Esophagus muscularis mucosa (tissue), 4 donors: ENCODE measurements around the gene MEF2D. TPM values are rescaled to one million over a fixed set of nuclear protein-coding genes. Genes with fewer than 3 reads are reported as not detected.

Experiments used
- DNase-seq: peaks from one replicate; pipeline ENCODE4 v3.0.0-alpha.2; 2017; ENCODE audit errors: extremely low spot score
- H3K27ac ChIP-seq, 4 donors: fragments of 200-600 bp; sonication (generic); replicated peaks in 1 of 4; 1 replicate in 3 of 4; 2 replicates in 1 of 4; pipeline ENCODE4 v1.5.1; 2016 to 2019; ENCODE audit warnings: mild to moderate bottlenecking in 1 of 4
- H3K27me3 ChIP-seq, 4 donors: fragments of 200-600 bp; sonication (generic); one replicate each; pipeline versions ENCODE4 v1.5.1 to v1.6.0; 2016 to 2019
- H3K36me3 ChIP-seq, 4 donors: fragments of 200-600 bp; sonication (generic); one replicate each; pipeline ENCODE4 v1.5.1; 2016 to 2019
- H3K4me1 ChIP-seq, 4 donors: fragments of 200-600 bp; sonication (generic); one replicate each; pipeline ENCODE4 v1.5.1; 2016 to 2019
- H3K4me3 ChIP-seq, 4 donors: fragments of 200-600 bp; sonication (generic); 1 replicate in 2 of 4; 2 replicates in 2 of 4; pipeline ENCODE4 v1.5.1; 2016 to 2019; ENCODE audit warnings: mild to moderate bottlenecking in 4 of 4, moderate library complexity in 1 of 4
- H3K9me3 ChIP-seq, 4 donors: fragments of 200-600 bp; sonication (generic); 1 replicate in 3 of 4; 2 replicates in 1 of 4; pipeline ENCODE4 v1.5.1; 2016 to 2019
- EP300 ChIP-seq: sonication (generic); formaldehyde crosslinking; IDR thresholded peaks from one replicate; pipeline ENCODE4 v1.6.1; 2017; ENCODE audit warnings: antibody characterized with exemption
- POLR2A ChIP-seq: fragments of 450-650 bp; IDR thresholded peaks from one replicate; pipeline ENCODE4 v1.6.1; 2017; ENCODE audit warnings: antibody characterized with exemption, moderate library complexity, mild to moderate bottlenecking, low read depth
- POLR2AphosphoS5 ChIP-seq, 2 donors: sonication (generic); formaldehyde crosslinking; IDR thresholded peaks; one replicate each; pipeline ENCODE4 v1.6.1; 2017; ENCODE audit warnings: antibody characterized with exemption in 2 of 2
- WGBS: methylation state at CpG from one replicate; pipeline ENCODE4 v1.1.5; 2018; 5-methylcytosine and 5-hydroxymethylcytosine counted together
- intact Hi-C: fragments of 100-400 bp; cut with DNase I; formaldehyde crosslinking; loops from one replicate; pipeline ENCODE4 v1.15.1; 2023
- total RNA-seq, 4 donors: library from RNA; depleted of rRNA; stranded (reverse); fragments of >200 nt; gene quantifications; one replicate each; pipeline versions ENCODE4 v1.1.0 to v1.2.1, GENCODE V29; 2016
- TF ChIP-seq, protein P1 (sequence below), 3 experiments: fragments of 200-600 bp in 2 of 3; fragments of 450-650 bp in 1 of 3; sonication (generic) in 2 of 3; IDR thresholded peaks; one replicate each; pipeline ENCODE4 v1.5.1; 2017 to 2019; ENCODE audit warnings: antibody characterized with exemption in 3 of 3, mild to moderate bottlenecking in 2 of 3, moderate library complexity in 1 of 3

MEF2D gene
- total RNA-seq, 4 donors from 2014 or later = 78.0 to 138 (median 115) TPM

- TF ChIP-seq POLR2AphosphoS5 (IDR thresholded peaks at IDR 0.05) (no peak), EP300 (no peak), POLR2A (no peak)
- TF ChIP-seq, protein P1, sequence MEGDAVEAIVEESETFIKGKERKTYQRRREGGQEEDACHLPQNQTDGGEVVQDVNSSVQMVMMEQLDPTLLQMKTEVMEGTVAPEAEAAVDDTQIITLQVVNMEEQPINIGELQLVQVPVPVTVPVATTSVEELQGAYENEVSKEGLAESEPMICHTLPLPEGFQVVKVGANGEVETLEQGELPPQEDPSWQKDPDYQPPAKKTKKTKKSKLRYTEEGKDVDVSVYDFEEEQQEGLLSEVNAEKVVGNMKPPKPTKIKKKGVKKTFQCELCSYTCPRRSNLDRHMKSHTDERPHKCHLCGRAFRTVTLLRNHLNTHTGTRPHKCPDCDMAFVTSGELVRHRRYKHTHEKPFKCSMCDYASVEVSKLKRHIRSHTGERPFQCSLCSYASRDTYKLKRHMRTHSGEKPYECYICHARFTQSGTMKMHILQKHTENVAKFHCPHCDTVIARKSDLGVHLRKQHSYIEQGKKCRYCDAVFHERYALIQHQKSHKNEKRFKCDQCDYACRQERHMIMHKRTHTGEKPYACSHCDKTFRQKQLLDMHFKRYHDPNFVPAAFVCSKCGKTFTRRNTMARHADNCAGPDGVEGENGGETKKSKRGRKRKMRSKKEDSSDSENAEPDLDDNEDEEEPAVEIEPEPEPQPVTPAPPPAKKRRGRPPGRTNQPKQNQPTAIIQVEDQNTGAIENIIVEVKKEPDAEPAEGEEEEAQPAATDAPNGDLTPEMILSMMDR (IDR thresholded peaks at IDR 0.05) = no peak
- Histone ChIP-seq H3K27me3 (no peaks in the 10 kb centered on the region), H3K4me1 (peaks cover 0 to 5% (median 0%) of the 10 kb centered on the region in 4 donors), H3K27ac (no peak overlapping the region), H3K4me3 (no peak overlapping the region), H3K36me3 (no peaks in the 10 kb centered on the region), H3K9me3 (no peaks in the 10 kb centered on the region)
- DNase-seq = no peak
- intact Hi-C loops = no loop called here
- WGBS = 83% methylated on average over 5 of the region's 5 CpGs
These were observed 27.7 kb upstream of the MEF2D start for GRCh38 chr1:156528231-156528630.

GRCh38 chr1:156527584-156527983 is 27.0 kb upstream of the MEF2D start:
- intact Hi-C loops = no loop called here
- DNase-seq = no peak
- no peaks in the 10 kb centered on the region for H3K36me3 ChIP-seq
- no peak overlapping the region for H3K27ac ChIP-seq
- H3K4me1 ChIP-seq = peaks cover 0 to 5% (median 0%) of the 10 kb centered on the region in 4 donors
- TF ChIP-seq POLR2A = no peak
- TF ChIP-seq, protein P1 (IDR thresholded peaks at IDR 0.05) = no peak
- no peak for TF ChIP-seq POLR2AphosphoS5 (IDR thresholded peaks at IDR 0.05)
- no peak for TF ChIP-seq EP300
- WGBS = 92% methylated on average over 1 of the region's 2 CpGs
- H3K27me3 ChIP-seq = no peaks in the 10 kb centered on the region
- H3K9me3 ChIP-seq = no peaks in the 10 kb centered on the region
- no peak overlapping the region for H3K4me3 ChIP-seq

- Histone ChIP-seq H3K27me3 (no peaks in the 10 kb centered on the region), H3K4me1 (peaks cover 0 to 5% (median 0%) of the 10 kb centered on the region in 4 donors), H3K9me3 (no peaks in the 10 kb centered on the region), H3K36me3 (no peaks in the 10 kb centered on the region), H3K27ac (no peak overlapping the region), H3K4me3 (no peak overlapping the region)
- intact Hi-C loops = no loop called here
- DNase-seq = no peak
- WGBS = 91% methylated on average over 2 of the region's 2 CpGs
- TF ChIP-seq POLR2A = no peak
- TF ChIP-seq POLR2AphosphoS5 (IDR thresholded peaks at IDR 0.05) = no peak
- TF ChIP-seq, protein P1 (IDR thresholded peaks at IDR 0.05) = no peak
- TF ChIP-seq EP300 = no peak
These were observed 25.4 kb upstream of the MEF2D start for GRCh38 chr1:156525856-156526489.

GRCh38 chr1:156525071-156525501 is 24.5 kb upstream of the MEF2D start:
- Histone ChIP-seq H3K4me1 (peaks cover 0 to 5% (median 0%) of the 10 kb centered on the region in 4 donors), H3K36me3 (no peaks in the 10 kb centered on the region), H3K9me3 (no peaks in the 10 kb centered on the region), H3K27ac (no peak overlapping the region), H3K4me3 (no peak overlapping the region), H3K27me3 (no peaks in the 10 kb centered on the region)
- WGBS = 77% methylated on average over 6 of the region's 6 CpGs
- intact Hi-C loops = no loop called here
- no peak for DNase-seq
- TF ChIP-seq, protein P1 (IDR thresholded peaks at IDR 0.05) = no peak
- TF ChIP-seq POLR2A (no peak), EP300 (no peak)

- Histone ChIP-seq H3K27ac (no peak overlapping the region), H3K9me3 (no peaks in the 10 kb centered on the region), H3K4me3 (no peak overlapping the region), H3K36me3 (no peaks in the 10 kb centered on the region), H3K27me3 (no peaks in the 10 kb centered on the region), H3K4me1 (peaks cover 0 to 5% (median 0%) of the 10 kb centered on the region in 4 donors)
- TF ChIP-seq POLR2AphosphoS5 (IDR thresholded peaks at IDR 0.05) = no peak
- no peak for TF ChIP-seq EP300
- TF ChIP-seq, protein P1 (IDR thresholded peaks at IDR 0.05) = no peak
- no peak for TF ChIP-seq POLR2A
- DNase-seq = no peak
- 83% methylated on average over 3 of the region's 3 CpGs for WGBS
- intact Hi-C loops = no loop called here
These were observed 23.9 kb upstream of the MEF2D start for GRCh38 chr1:156524481-156524869.
